Fibroblast of pulmonary artery (primary cell): ENCODE data around the gene HOXD3.

Experiments
- DNase-seq: peaks from one replicate; pipeline ENCODE4 v3.0.0-alpha.2; 2010; ENCODE audit warnings: low read depth
- H3K4me3 ChIP-seq: replicated peaks from 2 replicates; pipeline ENCODE4 v1.5.1; 2011; ENCODE audit warnings: low read depth, mild to moderate bottlenecking, control low read depth, low read length, moderate library complexity
- CTCF ChIP-seq: IDR thresholded peaks from 2 replicates; pipeline ENCODE4 v1.5.1; 2011; ENCODE audit warnings: mild to moderate bottlenecking, control low read depth, low read length, inconsistent platforms; ENCODE audit errors: missing control alignments

Gene HOXD3

GRCh38 chr2:176126929-176127773, 30.0 kb upstream of the HOXD3 start:
- H3K4me3 ChIP-seq, result no peak overlapping the region
- peak; percentile 75 for DNase-seq
- TF ChIP-seq CTCF, result peak; percentile 70

- no peak for TF ChIP-seq CTCF
- no peak overlapping the region for H3K4me3 ChIP-seq
- no peak for DNase-seq
These were observed 29.4 kb upstream of the HOXD3 start for GRCh38 chr2:176127774-176128072.

GRCh38 chr2:176128172-176128981, 28.7 kb upstream of the HOXD3 start:
- no peak overlapping the region for H3K4me3 ChIP-seq
- no peak for DNase-seq
- TF ChIP-seq CTCF, result no peak

DNA sequence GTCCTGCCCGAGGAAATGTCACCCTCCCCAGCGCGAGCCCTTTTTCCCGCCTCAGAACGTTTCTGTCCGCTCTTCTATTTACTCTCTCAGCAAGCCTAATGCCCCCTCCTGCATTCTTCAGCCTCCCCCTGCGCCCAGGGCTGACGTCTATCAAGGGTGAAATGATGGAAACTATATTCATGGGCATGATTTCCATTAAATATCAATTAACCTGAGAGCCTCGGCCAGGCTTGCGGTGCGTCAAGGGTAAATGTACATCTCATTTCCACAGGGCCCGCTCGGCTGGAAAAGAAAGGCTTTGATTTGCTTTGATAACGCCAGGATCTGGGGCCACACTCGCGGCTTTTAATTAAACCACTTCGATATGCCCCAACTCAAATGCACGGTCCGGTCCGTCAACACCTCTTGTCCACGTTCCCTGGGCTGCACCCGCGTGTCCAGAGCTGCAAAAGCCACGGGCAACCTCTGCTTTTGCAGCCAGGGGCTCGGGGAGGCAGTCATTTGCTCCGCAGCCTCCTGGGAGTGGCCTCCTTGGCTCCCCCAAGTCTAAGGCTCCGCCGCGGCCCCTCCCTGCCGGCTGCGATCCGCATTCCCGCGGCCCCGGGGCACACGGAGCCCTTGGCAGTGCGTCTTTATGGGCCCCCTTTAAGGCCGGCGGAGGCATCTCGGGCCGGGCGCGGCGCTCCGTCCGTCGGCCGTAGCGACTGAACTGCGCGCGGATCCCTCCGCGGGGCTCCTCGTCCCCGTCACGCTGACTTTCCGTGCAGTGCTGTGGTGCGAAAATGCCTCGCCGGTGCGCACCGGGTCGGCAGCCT, 27.9 kb upstream of the HOXD3 start, which contains the start of gene HOXD8:
TSS of gene HOXD8 (plus strand) at position 724 of the 815 bp plus-strand sequence. CDS start 662 bp downstream, outside the sequence.
- no peak within 1 kb of the TSS for H3K4me3 ChIP-seq
- no peak for TF ChIP-seq CTCF
- peak; percentile 42 for DNase-seq

GRCh38 chr2:176129813-176130146, 27.3 kb upstream of the HOXD3 start:
- no peak for TF ChIP-seq CTCF
- H3K4me3 ChIP-seq, result no peak overlapping the region
- no peak for DNase-seq

DNA sequence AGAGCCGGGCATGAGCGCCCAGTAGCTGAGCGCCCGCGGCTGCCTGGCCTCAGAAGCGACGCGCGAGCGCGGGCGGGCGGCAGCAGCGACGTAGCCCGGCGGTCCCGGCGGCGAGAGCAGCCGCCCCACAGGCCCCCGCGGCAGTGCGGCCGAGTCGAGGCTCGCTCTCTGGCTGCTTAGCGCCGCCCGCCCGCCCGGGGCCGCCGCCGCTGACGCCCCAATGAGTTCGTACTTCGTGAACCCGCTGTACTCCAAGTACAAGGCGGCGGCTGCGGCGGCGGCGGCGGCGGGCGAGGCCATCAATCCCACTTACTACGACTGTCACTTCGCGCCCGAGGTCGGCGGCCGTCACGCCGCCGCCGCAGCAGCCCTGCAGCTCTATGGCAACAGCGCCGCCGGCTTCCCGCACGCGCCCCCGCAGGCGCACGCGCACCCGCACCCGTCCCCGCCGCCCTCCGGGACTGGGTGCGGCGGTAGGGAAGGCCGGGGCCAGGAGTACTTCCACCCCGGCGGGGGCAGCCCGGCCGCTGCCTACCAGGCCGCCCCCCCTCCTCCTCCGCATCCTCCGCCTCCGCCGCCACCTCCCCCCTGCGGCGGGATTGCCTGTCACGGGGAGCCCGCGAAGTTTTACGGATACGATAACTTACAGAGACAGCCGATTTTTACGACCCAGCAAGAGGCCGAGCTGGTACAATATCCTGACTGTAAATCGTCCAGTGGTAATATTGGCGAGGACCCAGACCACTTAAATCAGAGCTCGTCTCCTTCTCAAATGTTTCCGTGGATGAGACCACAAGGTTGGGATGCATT, 26.8 kb upstream of the HOXD3 start:
- DNase-seq, result no peak
- no peak overlapping the region for H3K4me3 ChIP-seq
- TF ChIP-seq CTCF, result no peak
